ENCODE results near the gene IGSF3.

DNA sequence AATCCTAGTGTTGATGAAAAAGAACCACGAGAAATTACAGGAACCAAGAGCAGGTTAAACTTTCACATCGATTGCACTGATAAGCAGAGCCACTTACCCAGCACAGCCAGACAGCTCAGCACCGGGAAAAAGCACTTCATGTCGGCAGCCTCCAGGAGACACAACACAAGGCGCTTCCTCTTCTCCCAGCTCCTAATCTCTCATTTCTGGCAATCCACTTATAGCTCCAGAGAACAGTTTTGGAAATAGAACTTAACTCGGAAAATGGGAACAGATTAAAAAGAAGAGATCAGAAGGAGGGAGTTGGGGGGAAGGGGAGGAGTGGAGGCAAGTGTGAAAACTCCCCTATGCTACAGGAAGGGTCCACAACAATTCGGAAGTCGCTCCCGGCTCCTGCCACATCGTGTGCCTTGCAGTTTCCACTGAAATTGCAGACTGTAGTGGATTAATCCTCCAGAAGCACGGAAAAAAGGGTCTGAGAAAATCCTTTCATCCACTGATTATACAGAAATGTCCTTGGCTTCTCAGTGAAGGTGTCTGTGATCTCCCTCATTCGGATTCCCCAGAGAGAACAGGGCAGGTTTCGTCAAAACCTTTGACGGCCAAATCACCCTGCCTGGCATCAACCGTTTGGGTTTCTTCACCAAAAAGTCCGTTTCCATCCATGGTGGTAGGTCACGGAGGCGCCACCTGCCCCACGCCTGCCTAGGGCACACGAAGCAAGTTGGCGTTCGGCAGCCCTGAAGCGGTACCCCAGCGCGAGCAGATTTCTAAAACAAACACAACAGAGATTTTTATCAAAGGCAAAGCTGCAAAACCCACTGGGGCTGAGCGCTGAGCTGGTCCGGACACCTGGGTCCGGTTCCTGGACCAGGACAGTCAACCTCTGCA is 1.1 kb downstream of the IGSF3 start:
- TF ChIP-seq, protein P1, sequence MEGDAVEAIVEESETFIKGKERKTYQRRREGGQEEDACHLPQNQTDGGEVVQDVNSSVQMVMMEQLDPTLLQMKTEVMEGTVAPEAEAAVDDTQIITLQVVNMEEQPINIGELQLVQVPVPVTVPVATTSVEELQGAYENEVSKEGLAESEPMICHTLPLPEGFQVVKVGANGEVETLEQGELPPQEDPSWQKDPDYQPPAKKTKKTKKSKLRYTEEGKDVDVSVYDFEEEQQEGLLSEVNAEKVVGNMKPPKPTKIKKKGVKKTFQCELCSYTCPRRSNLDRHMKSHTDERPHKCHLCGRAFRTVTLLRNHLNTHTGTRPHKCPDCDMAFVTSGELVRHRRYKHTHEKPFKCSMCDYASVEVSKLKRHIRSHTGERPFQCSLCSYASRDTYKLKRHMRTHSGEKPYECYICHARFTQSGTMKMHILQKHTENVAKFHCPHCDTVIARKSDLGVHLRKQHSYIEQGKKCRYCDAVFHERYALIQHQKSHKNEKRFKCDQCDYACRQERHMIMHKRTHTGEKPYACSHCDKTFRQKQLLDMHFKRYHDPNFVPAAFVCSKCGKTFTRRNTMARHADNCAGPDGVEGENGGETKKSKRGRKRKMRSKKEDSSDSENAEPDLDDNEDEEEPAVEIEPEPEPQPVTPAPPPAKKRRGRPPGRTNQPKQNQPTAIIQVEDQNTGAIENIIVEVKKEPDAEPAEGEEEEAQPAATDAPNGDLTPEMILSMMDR (IDR thresholded peaks at IDR 0.05) = no peak
- no peak for TF ChIP-seq POLR2A (IDR thresholded peaks at IDR 0.05)

Measured in esophagus squamous epithelium (tissue), 4 donors.